Measurements from ENCODE around the gene P4HB.
"Not testable (repeated sequence)": the region's sequence is repeated elsewhere in the genome, so short reads cannot be mapped to it uniquely, and the experiment has no call there.

P4HB gene

GRCh38 chr17:81849457-81849856 lies 10.9 kb downstream of the P4HB start:
- no peak for DNase-seq

GRCh38 chr17:81846743-81847689 lies 13.3 kb downstream of the P4HB start:
- DNase-seq: no peak

- DNase-seq: no peak
These were observed 14.2 kb downstream of the P4HB start for GRCh38 chr17:81845881-81846742.

- DNase-seq: no peak
These were observed 15.0 kb downstream of the P4HB start for GRCh38 chr17:81845361-81845760.

GRCh38 chr17:81844887-81845286 lies 15.4 kb downstream of the P4HB start:
- no peak for DNase-seq

GRCh38 chr17:81844327-81844851 lies 15.9 kb downstream of the P4HB start:
- DNase-seq: no peak

- no peak for DNase-seq
These were observed 16.5 kb downstream of the P4HB start for GRCh38 chr17:81843713-81844326.

- DNase-seq: no peak
These were observed 17.4 kb downstream of the P4HB start for GRCh38 chr17:81842725-81843504.

GRCh38 chr17:81842378-81842724 lies 18.0 kb downstream of the P4HB start:
- no peak for DNase-seq

GRCh38 chr17:81841866-81842265 lies 18.5 kb downstream of the P4HB start:
- no peak for DNase-seq

- DNase-seq: no peak
These were observed 19.2 kb downstream of the P4HB start for GRCh38 chr17:81840826-81841778.

GRCh38 chr17:81840059-81840458 lies 20.3 kb downstream of the P4HB start:
- DNase-seq: not testable (repeated sequence)

GRCh38 chr17:81839301-81839700 lies 21.0 kb downstream of the P4HB start:
- no peak for DNase-seq

- no peak for DNase-seq
These were observed 21.5 kb downstream of the P4HB start for GRCh38 chr17:81838753-81839255.

- no peak for DNase-seq
These were observed 22.7 kb downstream of the P4HB start for GRCh38 chr17:81837641-81838040.

- DNase-seq: no peak
These were observed 25.5 kb downstream of the P4HB start, which contains the start of gene PPP1R27 for GRCh38 chr17:81834831-81835267. PPP1R27 (minus strand) TSS chr17:81835050; CDS start chr17:81834953, 97 bp downstream.

GRCh38 chr17:81833921-81834830 lies 26.2 kb downstream of the P4HB start:
- no peak for DNase-seq
